Caki2 (cell line): Measurements from ENCODE around the gene PCDHGA1. TPM values are rescaled to one million over a fixed set of nuclear protein-coding genes. Genes with fewer than 3 reads are reported as not detected.

Source experiments
- DNase-seq: peaks from one replicate; pipeline ENCODE4 v3.0.0-alpha.2; 2015; ENCODE audit warnings: low read depth
- in situ Hi-C: cut with HindIII; loops from 2 replicates; pipeline ENCODE4 v1.10.0; 2016; ENCODE audit warnings: low sequenced_read_pairs, low pct_unique_long_range_greater_than_20kb, mixed read lengths
- total RNA-seq: library from RNA; depleted of rRNA; stranded (reverse); fragments of >200 nt; shearing (Covaris generic); gene quantifications from 2 replicates; pipeline ENCODE4 v1.2.3, GENCODE V29; 2014; ENCODE audit warnings: low replicate concordance

PCDHGA1 gene
- total RNA-seq, 1 experiment from 2014 or later, result 0.07 TPM

DNA sequence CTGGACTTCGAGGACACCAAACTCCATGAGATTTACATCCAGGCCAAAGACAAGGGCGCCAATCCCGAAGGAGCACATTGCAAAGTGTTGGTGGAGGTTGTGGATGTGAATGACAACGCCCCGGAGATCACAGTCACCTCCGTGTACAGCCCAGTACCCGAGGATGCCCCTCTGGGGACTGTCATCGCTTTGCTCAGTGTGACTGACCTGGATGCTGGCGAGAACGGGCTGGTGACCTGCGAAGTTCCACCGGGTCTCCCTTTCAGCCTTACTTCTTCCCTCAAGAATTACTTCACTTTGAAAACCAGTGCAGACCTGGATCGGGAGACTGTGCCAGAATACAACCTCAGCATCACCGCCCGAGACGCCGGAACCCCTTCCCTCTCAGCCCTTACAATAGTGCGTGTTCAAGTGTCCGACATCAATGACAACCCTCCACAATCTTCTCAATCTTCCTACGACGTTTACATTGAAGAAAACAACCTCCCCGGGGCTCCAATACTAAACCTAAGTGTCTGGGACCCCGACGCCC is 146.8 kb downstream of the PCDHGA1 start:
- in situ Hi-C loops, result no loop called here
- DNase-seq, result no peak

DNA sequence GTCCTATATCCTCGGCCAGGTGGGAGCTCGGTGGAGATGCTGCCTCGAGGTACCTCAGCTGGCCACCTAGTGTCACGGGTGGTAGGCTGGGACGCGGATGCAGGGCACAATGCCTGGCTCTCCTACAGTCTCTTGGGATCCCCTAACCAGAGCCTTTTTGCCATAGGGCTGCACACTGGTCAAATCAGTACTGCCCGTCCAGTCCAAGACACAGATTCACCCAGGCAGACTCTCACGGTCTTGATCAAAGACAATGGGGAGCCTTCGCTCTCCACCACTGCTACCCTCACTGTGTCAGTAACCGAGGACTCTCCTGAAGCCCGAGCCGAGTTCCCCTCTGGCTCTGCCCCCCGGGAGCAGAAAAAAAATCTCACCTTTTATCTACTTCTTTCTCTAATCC is 147.5 kb downstream of the PCDHGA1 start:
- in situ Hi-C loops, result no loop called here
- DNase-seq, result no peak

DNA sequence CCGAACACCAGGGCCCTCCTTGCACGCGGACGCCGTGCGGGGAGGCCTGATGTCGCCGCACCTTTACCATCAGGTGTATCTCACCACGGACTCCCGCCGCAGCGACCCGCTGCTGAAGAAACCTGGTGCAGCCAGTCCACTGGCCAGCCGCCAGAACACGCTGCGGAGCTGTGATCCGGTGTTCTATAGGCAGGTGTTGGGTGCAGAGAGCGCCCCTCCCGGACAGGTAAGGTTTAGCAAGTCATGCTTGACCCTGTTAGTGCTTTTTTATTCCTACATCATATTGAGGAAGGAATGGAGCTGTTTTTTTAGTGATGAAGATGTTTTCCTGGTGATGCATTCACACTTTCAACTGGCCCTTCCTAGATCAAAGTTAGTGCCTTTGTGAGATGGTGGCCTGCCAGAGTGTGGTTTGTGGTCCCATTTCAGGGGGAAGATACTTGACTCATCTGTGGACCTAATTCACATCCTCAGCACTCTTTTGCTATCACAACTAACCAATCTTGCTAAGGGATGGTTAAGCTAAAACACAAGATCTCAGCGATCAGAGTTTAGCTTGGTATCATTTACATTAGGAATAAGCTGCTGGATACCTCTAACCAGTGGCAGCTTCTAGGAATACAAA is 148.1 kb downstream of the PCDHGA1 start:
- in situ Hi-C loops, result no loop called here
- DNase-seq, result no peak

DNA sequence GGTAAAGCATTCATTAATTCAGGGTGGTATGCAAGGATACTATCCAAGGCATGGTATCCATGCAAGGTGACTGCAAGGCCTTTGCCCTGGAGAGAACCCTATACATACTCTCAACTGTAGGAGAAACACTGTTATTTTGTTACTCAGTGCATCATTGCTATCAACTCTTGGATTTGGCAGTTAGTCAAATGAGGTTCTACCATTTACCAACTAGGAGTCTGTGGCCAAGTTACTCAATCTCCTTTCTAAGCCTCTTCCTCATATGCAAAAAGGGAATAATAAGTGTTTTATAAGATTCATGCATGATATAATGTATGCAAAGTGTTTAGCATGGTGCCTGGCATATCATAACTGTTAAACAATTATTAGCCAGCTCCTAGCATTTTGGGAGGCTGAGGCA is 149.5 kb downstream of the PCDHGA1 start:
- DNase-seq, result no peak
- in situ Hi-C loops, result no loop called here

DNA sequence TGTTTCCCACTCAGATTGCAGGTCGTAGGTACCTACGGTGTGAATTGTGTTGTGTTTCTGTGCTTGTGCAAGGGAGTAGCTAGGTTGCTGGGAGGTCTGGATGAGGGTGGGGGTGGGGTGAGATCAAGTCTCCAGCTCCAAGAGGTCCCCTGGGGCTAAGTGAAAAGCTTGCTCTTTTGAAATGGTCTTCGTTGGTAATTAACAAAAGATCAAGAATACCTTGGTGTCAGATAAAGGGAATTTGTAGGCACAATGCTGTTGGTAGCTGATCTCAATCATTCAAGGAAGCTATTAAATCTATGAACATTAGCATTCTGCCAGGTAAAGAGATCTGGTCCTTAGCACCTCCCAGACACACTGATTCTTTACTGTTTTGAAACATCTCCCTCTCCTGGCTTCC is 153.6 kb downstream of the PCDHGA1 start:
- no peak for DNase-seq
- in situ Hi-C loops, result no loop called here

DNA sequence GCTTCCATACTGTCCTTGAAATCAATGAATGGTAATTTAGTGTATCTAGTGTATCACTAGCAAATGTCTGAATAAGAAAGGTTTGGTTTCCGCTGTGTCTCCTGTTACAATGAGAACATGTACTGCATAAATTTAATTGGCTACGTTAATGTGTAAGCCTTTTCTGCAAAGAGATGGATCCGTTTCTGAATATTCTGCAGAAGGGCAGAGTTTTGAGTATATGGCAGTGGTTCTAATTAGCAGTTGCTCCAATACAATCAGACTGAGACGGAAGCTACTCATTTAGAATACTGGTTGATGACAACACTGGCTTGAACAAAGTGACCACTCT is 154.0 kb downstream of the PCDHGA1 start:
- no peak for DNase-seq
- in situ Hi-C loops, result no loop called here

DNA sequence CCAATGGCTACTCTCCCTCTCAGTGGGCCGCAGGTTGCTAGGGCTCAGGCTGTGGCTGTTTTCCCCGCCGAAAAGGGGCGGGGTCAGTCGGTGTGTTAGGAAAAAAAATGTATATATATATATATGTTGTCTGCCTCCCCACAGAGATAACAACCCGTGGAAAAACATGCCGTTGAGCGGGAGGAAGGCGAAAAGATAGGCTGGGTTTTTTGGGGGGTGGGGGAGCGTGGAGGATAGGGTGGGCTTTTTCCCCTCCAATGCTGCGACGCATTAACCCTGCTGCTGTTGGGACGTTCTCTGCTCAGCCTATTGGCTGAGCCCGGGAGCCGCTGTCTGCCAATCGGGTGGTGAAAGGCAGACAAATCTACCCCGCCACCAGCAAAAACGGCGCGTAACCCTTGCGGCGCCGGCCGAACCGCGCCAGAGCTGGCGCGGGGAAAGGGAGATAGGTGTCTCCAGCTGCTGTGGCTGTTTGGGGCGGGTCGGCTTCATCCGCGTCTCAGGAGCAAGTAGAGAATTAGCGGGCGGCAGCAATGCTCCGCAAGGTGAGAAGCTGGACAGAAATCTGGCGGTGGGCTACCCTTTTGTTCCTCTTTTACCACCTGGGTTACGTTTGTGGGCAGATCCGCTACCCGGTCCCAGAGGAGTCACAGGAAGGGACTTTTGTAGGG is 154.5 kb downstream of the PCDHGA1 start, which contains the start of gene PCDHGC4:
TSS of gene PCDHGC4 (plus strand) at position 390 of the 671 bp plus-strand sequence. CDS start at position 534, 144 bp downstream.
- in situ Hi-C loops, result no loop called here
- DNase-seq, result no peak

DNA sequence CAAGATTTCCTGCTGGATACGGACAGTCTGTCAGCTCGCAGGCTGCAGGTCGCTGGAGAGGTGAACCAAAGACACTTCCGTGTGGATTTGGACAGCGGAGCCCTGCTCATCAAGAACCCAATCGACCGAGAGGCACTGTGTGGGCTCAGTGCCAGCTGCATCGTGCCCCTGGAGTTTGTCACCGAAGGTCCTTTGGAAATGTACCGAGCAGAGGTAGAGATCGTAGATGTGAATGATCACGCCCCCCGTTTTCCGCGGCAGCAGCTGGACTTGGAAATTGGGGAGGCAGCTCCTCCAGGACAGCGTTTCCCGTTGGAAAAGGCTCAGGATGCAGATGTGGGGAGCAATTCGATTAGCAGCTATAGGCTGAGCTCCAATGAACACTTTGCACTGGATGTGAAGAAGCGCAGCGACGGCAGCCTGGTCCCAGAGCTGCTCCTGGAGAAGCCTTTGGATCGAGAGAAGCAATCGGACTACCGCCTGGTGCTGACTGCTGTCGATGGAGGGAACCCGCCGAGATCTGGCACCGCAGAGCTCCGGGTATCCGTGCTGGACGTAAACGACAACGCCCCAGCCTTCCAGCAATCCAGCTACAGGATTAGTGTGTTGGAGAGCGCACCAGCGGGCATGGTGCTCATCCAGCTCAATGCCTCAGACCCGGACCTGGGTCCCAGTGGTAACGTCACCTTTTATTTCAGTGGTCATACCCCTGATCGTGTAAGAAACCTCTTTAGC is 155.2 kb downstream of the PCDHGA1 start:
- in situ Hi-C loops, result no loop called here
- no peak for DNase-seq

DNA sequence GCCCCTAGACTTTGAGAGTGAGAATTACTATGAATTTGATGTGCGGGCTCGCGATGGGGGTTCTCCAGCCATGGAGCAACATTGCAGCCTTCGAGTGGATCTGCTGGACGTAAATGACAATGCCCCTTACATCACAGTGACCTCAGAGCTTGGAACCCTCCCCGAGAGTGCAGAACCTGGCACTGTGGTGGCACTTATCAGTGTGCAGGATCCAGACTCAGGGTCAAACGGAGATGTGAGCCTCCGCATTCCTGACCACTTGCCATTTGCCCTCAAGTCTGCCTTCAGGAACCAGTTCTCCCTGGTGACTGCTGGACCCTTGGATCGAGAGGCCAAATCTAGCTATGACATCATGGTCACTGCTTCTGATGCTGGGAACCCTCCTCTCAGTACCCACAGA is 155.8 kb downstream of the PCDHGA1 start:
- DNase-seq, result no peak
- in situ Hi-C loops, result no loop called here

DNA sequence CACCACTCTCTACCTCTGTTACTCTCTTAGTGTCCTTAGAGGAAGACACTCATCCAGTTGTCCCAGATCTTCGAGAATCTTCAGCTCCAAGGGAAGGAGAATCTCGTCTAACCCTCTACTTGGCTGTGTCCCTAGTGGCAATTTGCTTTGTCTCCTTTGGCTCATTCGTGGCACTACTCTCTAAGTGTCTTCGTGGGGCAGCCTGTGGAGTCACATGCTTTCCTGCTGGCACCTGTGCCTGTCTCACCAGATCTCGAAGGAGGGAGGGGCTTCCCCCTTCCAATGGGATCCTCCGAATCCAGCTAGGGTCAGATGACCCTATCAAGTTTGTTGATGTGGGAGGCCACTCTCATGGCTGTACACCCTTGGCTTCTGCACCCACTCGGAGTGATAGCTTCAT is 156.8 kb downstream of the PCDHGA1 start:
- in situ Hi-C loops, result no loop called here
- no peak for DNase-seq

DNA sequence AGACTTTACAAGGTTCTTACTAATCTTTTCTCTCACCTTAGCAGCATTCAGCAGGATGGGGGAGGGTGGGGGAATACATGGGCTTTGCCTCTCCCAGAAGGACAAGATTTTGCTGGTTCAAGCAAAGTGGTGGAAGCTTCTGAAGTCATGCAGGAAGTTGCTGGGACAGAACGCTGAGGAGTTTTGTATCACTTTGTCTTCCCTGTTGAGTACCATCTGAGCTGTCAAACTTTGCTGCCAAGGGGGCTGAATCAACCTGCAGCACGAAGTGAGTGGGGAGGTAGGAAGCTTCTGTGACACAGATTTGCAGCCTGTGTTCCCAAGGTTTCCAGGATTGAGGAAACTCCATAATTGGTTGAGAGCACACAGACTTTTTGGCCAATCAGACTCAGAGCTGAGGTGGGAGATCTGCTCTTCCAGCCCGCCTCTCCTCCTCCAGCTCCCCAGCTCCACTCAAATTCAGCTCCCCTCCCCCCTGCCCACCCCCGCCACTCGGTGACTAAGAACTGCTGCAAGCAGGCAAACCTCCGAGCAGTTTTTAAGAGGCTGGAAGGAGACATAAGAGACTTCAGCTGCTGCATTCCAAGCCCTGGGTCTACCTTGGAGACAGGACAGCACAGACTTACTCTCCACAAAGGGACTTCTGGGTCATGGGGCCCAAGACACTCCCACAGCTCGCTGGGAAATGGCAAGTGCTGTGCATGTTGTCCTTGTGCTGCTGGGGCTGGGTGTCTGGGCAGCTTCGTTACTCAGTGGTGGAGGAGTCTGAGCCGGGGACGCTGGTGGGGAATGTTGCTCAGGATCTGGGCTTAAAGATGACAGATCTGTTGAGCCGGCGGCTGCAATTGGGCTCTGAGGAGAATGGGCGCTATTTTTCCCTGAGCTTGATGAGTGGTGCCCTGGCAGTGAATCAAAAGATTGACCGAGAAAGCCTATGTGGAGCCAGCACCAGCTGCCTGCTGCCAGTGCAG is 158.6 kb downstream of the PCDHGA1 start, which contains the start of gene PCDHGC5:
TSS of gene PCDHGC5 (plus strand) at position 491 of the 971 bp plus-strand sequence. CDS start at position 651, 160 bp downstream.
- in situ Hi-C loops, result no loop called here
- DNase-seq, result no peak

DNA sequence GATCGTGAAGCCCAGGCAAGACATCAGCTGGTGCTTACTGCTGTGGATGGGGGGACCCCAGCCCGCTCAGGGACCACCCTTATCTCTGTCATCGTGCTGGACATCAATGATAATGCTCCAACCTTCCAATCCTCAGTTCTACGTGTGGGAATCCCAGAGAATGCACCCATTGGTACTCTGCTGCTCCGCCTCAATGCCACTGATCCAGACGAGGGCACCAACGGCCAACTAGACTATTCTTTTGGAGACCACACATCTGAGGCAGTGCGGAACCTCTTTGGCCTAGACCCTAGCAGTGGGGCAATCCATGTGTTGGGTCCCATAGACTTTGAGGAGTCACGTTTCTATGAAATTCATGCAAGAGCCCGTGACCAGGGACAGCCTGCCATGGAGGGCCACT is 159.5 kb downstream of the PCDHGA1 start:
- no peak for DNase-seq
- in situ Hi-C loops, result no loop called here

DNA sequence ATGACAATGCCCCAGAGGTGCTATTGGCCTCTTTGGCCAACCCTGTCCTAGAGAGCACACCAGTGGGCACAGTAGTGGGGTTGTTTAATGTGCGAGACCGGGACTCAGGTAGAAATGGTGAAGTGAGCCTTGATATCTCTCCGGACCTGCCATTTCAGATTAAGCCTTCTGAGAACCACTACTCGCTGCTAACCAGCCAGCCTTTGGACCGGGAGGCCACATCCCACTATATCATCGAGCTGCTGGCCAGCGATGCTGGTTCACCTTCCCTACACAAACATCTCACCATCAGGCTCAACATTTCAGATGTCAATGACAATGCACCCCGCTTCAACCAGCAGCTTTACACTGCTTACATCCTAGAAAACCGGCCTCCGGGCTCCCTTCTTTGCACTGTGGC is 160.0 kb downstream of the PCDHGA1 start:
- in situ Hi-C loops, result no loop called here
- DNase-seq, result no peak

DNA sequence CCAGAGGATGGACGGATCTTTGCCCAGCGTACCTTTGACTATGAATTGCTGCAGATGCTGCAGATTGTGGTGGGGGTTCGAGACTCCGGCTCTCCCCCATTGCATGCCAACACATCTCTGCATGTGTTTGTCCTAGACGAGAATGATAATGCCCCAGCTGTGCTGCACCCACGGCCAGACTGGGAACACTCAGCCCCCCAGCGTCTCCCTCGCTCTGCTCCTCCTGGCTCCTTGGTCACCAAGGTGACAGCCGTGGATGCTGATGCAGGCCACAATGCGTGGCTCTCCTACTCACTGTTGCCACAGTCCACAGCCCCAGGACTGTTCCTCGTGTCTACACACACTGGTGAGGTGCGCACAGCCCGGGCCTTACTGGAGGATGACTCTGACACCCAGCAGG is 160.5 kb downstream of the PCDHGA1 start:
- in situ Hi-C loops, result no loop called here
- DNase-seq, result no peak

DNA sequence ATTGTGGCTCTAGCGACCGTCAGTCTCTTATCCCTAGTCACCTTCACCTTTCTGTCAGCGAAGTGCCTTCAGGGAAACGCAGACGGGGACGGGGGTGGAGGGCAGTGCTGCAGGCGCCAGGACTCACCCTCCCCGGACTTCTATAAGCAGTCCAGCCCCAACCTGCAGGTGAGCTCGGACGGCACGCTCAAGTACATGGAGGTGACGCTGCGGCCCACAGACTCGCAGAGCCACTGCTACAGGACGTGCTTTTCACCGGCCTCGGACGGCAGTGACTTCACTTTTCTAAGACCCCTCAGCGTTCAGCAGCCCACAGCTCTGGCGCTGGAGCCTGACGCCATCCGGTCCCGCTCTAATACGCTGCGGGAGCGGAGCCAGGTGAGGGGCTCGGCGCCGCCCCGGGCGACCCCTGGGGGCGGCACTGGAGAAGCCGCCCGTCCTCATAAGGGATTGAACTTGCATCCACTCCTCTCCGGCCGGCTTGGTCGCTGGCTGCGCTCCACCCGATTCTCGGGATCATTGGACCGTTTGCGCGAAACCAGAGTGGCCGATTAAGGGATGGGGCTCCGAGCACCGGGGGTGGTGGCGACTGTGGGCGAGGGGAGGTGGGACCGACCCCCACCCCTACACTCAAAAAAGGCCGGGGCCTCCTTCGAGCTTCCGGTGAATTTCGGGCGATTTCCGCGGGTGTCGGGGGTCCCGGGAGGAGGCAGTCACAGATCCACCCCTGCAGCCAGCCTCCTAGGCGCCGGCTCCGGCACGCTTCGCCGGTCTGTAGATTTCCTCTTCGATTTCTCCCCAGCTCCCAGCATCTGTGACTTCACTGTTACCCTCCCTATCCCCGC is 161.2 kb downstream of the PCDHGA1 start:
- in situ Hi-C loops, result no loop called here
- DNase-seq, result no peak

DNA sequence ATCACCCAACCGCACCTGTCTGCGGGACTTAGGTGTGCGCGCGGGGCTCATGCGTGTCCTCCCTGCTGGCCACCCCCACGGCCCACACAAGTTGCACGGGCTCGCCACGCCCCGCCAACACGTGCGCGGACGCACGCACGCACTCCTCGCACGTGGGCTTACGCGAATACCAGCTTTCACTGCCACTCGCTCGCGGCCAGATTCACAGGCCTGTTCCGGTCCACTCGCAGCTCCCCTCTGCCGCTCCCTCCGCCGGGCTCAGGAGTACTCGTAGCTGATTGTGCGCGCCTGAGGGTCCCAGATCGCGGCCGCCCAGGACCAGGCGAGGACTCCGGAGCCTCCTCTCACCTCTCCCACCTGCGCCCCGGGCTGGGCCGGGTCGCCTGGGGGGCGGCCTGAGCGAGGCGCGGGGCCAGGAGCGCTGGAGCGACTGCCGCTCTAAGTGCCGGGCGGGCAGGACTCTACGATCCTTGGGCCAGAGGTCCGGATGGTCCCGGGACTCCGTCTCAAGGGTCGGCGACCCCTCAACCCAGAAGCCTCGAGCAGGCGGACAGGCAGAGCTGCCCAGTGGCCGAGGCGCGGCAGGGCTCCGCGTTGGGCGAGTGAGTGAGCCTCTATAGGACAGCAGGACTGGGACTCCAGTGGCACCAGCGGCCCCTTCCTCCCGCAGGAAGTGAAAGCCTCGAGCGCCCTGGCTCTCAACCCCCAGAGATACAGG is 162.0 kb downstream of the PCDHGA1 start:
- no peak for DNase-seq

More for the DNA sequence above, 162.0 kb downstream of the PCDHGA1 start:
- in situ Hi-C loops, result no loop called here
